Left renal cortex interstitium (tissue), 4 donors: ENCODE data around the gene RBPJL. TPM values are rescaled to one million over a fixed set of nuclear protein-coding genes. Genes with fewer than 3 reads are reported as not detected.
A peak's percentile ranks its signal among the peaks of the same experiment; 100 is the strongest.

Experiments
- DNase-seq, 4 donors: peaks; one replicate each; pipeline ENCODE4 v3.0.0-alpha.2; 2013; ENCODE audit warnings: low read depth in 4 of 4, low spot score in 2 of 4, missing footprints in 1 of 4
- polyA plus RNA-seq, 4 donors: library from polyadenylated mRNA; unstranded; fragments of 120-200 nt; gene quantifications; one replicate each; pipeline ENCODE4 v1.2.1, GENCODE V29; 2013; ENCODE audit not compliant: insufficient read length in 4 of 4

Gene RBPJL
- polyA plus RNA-seq, 4 donors, result not detected

- DNase-seq, result peak in 3 of 4 donors; percentile 54 to 69 (median 59)
These were observed 13.3 kb upstream of the RBPJL start for GRCh38 chr20:45293041-45294002.

DNA sequence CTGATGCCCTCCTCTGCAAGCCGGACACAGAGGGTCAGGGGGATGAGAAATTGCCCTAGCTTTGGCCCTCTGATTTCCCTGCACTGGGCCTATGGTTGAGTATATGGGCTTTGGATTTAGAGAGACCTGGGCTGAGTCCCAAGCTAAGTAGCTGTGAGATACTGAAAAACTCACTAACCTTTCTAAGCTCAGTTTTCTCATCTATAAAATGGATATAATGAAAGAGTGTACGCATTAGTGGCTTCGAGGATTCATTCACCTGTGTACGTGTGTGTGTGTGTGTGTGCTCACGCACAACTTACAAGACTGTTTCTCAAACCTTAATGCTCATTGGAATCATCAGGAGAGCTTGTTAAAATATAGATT, 12.7 kb upstream of the RBPJL start:
- DNase-seq, result no peak

GRCh38 chr20:45294659-45295058, 12.0 kb upstream of the RBPJL start:
- no peak for DNase-seq

DNA sequence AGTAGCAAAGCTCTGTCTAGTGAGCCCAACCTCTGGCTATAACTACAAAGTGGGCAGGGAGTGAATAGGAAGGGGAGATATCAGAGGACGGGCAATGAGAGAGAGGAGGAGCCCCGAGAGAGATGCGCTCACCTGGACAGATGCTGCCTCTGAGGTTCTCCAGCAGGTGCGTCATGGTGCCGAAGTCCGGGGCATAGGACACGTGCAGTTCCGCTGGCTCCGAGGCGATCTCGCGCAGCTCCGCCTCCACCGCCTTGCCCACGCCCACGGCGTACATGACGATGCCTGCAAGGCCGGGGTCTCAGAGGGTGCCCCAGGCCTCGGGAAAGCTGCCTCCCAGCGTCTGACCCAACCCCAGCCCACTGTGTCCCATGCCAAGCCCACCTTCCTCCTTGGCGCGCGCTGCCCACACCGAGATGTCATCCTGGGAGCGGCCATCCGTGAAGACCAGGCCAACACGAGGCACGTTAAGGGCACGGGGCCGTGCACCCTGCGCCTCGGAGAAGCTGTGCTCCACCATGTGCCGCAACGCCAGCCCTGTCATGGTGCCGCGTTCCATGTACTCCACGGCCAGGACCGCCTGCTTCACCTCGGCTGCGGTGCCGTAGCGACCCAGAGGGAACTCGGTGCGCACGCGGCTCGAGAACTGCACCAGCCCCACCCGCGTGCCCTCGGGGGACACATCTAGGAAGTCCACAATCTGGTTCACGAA, 8.7 kb upstream of the RBPJL start:
- no peak for DNase-seq

- DNase-seq, result no peak
These were observed 6.9 kb upstream of the RBPJL start for GRCh38 chr20:45299786-45300185.

DNA sequence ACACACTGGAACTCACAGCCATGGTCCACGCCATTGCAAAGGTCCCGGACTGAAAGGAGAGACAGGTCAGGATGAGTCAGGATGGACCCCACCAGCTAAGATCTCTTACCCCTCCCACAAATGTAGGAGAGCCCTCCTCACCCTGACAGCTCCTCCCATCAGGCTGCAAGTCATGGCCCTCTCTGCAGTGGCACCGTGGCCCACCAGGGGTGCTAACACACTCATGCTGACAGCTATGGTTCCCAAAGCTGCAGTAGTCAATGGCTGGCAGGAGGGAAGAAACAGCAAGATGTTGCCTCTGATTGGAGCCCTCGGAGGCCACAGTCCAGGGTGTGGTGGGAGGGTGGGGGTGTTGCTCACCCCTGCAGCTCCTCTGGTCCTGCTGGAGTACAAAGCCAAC, 5.7 kb upstream of the RBPJL start:
- DNase-seq, result no peak

- DNase-seq, result no peak
These were observed 4.8 kb upstream of the RBPJL start for GRCh38 chr20:45301824-45302271.

GRCh38 chr20:45303586-45304463, 2.8 kb upstream of the RBPJL start:
- no peak for DNase-seq

DNA sequence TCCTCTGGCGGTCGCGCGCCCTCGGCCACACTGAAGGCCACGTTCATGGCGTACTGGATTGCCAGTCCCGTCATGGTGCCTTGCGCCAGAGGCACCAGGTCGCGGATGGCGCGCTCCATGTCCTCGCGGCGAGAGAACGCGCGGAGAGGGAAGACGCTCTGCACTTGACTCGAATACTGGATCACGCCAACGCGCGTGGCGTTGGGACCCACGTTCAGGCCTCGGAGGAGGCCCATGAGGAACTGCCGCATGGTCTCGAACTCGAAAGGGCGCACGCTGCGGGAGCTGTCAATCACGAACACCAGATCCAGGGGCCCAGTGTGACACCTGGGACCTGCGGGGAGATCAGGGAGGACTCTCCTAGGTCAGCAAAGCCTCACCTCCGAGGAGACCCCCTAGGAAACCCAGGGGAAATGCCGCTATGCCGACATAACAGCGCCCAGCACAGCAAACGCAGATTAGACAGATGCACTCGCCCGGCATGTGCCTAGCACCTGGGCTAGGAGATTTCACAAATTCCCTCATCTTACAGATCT, 2.1 kb upstream of the RBPJL start:
- no peak for DNase-seq

- DNase-seq, result no peak
These were observed 1.4 kb upstream of the RBPJL start for GRCh38 chr20:45305262-45305661.

- DNase-seq, result no peak
These were observed 518 bp downstream of the RBPJL start for GRCh38 chr20:45307076-45307640.

DNA sequence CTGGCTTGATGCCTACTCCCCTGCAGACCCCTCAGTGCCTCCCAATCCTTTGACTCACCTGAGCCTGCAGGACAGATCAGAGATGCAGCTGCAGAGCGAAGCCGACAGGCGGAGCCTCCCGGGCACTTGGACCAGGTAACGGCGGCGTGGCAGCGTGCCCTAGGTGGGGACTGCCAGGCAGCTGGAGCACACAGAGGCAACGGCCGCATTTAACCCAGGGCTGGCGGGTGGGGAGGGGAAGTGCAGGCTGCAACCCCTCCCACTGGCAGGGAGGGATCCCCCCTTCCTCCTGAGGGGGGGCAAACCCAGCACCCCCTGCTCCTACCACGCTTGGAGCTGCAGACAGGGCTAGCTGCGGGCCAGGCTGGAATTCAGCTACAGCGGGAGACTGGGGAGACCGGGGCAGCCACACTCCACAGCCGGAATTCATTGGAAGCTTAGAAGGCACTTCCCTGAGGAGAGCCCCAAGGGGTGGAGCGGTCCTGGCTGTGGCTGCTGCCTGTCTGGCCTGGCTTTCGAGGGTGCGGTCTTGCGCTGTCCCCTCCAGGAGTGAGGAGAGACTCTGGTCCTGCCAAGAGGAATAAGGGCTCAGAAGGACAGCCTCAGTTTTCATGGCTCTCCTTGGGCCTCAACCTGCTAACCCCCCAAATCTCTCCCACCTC, 1.6 kb downstream of the RBPJL start, which contains the start of gene MATN4:
MATN4 (minus strand) TSS at position 183 of the 662 bp plus-strand sequence. CDS start 2,717 bp downstream, outside the sequence.
- DNase-seq, result no peak

DNA sequence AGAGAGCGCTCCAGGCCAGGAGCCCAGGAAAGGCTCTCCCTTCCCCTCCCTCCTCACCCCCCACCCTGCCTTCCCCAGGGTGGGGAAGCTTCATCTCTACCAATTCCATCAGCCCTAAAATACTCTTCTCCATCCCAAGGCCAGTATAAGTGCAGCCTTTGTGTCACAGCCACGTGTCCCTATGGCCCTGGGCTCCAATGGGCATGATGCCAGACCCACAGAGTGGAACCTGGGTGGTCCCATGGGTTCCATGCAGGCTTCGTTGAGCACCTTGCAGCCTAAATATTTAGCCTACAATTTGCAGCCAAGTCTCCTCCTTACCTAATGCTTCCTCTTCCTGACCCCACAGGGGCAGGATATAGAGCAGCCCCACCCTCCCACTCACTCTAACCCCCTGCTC, 2.4 kb downstream of the RBPJL start:
- DNase-seq, result no peak

- DNase-seq, result no peak
These were observed 5.1 kb downstream of the RBPJL start for GRCh38 chr20:45311589-45312211.

DNA sequence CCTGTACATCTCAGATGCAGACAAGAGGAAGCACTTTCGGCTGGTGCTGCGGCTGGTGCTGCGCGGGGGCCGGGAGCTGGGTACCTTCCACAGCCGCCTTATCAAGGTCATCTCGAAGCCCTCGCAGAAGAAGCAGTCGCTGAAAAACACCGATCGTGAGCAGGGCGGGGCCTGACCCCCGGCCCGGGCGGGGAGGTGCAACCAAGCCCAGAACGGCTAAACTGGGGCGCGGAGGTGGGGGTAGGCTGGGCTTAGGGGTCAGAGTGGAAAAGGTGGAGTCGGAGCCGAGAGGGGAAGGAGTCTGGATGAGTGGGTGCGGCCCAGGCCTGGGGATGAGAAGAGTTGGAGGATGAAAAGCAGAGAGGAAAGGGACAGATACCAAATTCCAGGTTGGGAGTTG, 5.6 kb downstream of the RBPJL start:
- no peak for DNase-seq

DNA sequence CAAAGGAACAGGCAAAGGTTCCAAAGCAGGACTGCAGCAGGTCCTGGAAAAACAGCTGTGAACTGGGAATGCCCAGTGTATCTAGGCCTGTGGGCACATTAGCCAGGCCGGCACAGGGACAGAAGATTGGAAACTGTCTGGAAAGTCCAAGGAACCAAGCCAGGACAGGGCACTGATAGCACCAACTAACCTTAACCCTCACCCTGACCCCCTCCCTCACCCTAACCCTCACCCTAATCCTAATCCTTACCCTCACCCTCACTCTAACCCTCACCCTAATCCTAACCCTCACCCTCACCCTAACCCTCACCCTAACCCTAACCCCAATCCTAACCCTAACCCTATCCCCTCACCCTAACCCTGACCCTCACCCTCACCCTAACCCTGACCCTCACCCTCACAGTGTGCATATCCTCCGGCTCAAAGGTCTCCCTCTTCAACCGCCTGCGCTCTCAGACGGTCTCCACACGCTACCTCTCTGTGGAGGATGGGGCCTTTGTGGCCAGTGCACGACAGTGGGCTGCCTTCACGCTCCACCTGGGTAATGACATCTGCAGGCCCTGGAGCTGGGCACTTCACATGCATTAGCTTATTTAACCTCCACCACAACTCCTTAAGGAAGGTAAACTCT, 6.5 kb downstream of the RBPJL start:
- no peak for DNase-seq

DNA sequence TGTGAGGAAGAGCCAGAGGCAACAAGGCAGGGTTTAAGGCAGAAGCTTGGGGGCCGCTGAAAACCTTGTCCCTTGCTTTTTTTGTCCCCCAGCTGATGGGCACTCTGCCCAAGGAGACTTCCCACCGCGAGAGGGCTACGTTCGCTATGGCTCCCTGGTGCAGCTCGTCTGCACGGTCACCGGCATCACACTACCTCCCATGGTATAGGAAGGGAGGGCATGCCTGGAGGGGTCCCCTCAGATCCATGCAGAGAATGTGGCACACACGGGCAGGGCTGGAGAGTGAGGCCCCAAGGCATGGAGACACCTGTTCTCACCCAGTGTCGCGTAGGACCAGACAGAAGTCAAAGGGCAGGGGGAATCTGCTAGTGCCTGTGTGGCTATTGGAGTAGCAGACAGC, 7.3 kb downstream of the RBPJL start:
- no peak for DNase-seq

DNA sequence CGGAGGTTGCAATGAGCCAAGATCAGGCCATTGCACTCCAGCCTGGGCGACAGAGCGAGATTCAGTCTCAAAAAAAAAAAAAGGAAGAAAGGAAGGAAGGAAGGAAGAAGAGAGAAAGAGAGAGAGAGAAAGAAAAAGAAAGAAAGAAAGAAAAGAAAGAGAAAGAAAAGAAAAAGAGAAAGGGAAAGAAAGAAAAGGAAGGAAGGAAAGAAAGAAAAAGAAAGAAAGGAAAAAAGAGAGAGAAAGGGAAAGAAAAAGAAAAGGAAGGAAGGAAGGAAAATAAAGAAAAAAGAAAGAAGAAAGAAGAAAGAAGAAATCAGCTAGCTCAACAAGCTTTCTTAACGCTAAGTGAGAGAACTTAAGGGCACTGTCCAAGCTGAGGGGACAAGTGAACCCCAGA, 9.0 kb downstream of the RBPJL start:
- no peak for DNase-seq
